HL-60 (cell line): Measurements from ENCODE around the gene NRK.
"Not testable (repeated sequence)": the region's sequence is repeated elsewhere in the genome, so short reads cannot be mapped to it uniquely, and the experiment has no call there.

Experiments
- DNase-seq, 2 experiments: peaks; one replicate each; pipeline ENCODE4 v3.0.0-alpha.2; 2010 to 2020; ENCODE audit warnings: low read depth in 1 of 2, low spot score in 1 of 2
- H3K27ac ChIP-seq: fragments of 250-450 bp; sonication (Bioruptor Pico); replicated peaks from 2 replicates; pipeline ENCODE4 v1.5.1; 2020; ENCODE audit warnings: mild to moderate bottlenecking, moderate library complexity
- H3K27me3 ChIP-seq: fragments of 250-450 bp; sonication (Bioruptor Pico); 2 replicates; pipeline ENCODE4 v1.5.1; 2021; ENCODE audit warnings: mild to moderate bottlenecking, moderate library complexity; ENCODE audit not compliant: insufficient read depth, poor library complexity, severe bottlenecking
- H3K4me3 ChIP-seq: replicated peaks from 2 replicates; pipeline ENCODE4 v1.5.1; 2011; ENCODE audit warnings: mild to moderate bottlenecking, control low read depth, low read length; ENCODE audit not compliant: insufficient read depth
- GABPA ChIP-seq: IDR thresholded peaks from 2 replicates; pipeline ENCODE4 v1.6.1; 2012; ENCODE audit warnings: low read depth
- POLR2AphosphoS5 ChIP-seq: IDR thresholded peaks from 2 replicates; pipeline ENCODE4 v1.6.1; 2012; ENCODE audit warnings: low read depth
- SPI1 ChIP-seq: IDR thresholded peaks from 2 replicates; pipeline ENCODE4 v1.6.1; 2012; ENCODE audit warnings: low read depth, mild to moderate bottlenecking, borderline replicate concordance
- TF ChIP-seq, protein P1 (sequence below): IDR thresholded peaks from one replicate; pipeline ENCODE4 v1.5.1; 2011; ENCODE audit warnings: low read length, control low read depth, inconsistent platforms; ENCODE audit not compliant: insufficient read depth
- TF ChIP-seq, protein P2 (sequence below): IDR thresholded peaks from 2 replicates; pipeline ENCODE4 v1.6.1; 2012; ENCODE audit warnings: low read depth; ENCODE audit not compliant: insufficient replicate concordance

The NRK gene

DNA sequence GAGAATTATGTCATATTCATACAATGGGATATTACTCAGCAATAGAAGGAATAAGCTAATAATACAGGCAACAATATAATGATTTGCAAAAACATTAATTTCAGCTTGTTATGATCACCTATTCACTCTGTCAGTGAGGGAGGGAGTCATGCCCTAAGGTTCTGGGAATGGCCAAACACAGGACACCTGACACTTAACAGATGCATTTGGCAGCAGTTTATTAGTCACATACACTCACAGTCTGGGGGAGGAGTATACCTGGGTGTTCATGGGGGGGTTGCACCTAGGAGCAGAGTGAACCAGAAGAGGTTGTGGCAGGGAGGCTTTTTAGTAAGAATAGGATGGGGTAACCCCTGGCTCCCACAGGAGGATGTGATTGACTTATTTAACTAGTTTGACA lies 177.9 kb downstream of the NRK start:
- Histone ChIP-seq H3K27me3 (no peaks in the 10 kb centered on the region), H3K27ac (no peak overlapping the region), H3K4me3 (no peak overlapping the region)
- DNase-seq = no peak
- TF ChIP-seq GABPA (no peak), SPI1 (no peak), POLR2AphosphoS5 (no peak)
- TF ChIP-seq, protein P1, sequence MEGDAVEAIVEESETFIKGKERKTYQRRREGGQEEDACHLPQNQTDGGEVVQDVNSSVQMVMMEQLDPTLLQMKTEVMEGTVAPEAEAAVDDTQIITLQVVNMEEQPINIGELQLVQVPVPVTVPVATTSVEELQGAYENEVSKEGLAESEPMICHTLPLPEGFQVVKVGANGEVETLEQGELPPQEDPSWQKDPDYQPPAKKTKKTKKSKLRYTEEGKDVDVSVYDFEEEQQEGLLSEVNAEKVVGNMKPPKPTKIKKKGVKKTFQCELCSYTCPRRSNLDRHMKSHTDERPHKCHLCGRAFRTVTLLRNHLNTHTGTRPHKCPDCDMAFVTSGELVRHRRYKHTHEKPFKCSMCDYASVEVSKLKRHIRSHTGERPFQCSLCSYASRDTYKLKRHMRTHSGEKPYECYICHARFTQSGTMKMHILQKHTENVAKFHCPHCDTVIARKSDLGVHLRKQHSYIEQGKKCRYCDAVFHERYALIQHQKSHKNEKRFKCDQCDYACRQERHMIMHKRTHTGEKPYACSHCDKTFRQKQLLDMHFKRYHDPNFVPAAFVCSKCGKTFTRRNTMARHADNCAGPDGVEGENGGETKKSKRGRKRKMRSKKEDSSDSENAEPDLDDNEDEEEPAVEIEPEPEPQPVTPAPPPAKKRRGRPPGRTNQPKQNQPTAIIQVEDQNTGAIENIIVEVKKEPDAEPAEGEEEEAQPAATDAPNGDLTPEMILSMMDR = no peak
- TF ChIP-seq, protein P2, sequence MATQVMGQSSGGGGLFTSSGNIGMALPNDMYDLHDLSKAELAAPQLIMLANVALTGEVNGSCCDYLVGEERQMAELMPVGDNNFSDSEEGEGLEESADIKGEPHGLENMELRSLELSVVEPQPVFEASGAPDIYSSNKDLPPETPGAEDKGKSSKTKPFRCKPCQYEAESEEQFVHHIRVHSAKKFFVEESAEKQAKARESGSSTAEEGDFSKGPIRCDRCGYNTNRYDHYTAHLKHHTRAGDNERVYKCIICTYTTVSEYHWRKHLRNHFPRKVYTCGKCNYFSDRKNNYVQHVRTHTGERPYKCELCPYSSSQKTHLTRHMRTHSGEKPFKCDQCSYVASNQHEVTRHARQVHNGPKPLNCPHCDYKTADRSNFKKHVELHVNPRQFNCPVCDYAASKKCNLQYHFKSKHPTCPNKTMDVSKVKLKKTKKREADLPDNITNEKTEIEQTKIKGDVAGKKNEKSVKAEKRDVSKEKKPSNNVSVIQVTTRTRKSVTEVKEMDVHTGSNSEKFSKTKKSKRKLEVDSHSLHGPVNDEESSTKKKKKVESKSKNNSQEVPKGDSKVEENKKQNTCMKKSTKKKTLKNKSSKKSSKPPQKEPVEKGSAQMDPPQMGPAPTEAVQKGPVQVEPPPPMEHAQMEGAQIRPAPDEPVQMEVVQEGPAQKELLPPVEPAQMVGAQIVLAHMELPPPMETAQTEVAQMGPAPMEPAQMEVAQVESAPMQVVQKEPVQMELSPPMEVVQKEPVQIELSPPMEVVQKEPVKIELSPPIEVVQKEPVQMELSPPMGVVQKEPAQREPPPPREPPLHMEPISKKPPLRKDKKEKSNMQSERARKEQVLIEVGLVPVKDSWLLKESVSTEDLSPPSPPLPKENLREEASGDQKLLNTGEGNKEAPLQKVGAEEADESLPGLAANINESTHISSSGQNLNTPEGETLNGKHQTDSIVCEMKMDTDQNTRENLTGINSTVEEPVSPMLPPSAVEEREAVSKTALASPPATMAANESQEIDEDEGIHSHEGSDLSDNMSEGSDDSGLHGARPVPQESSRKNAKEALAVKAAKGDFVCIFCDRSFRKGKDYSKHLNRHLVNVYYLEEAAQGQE = no peak

DNA sequence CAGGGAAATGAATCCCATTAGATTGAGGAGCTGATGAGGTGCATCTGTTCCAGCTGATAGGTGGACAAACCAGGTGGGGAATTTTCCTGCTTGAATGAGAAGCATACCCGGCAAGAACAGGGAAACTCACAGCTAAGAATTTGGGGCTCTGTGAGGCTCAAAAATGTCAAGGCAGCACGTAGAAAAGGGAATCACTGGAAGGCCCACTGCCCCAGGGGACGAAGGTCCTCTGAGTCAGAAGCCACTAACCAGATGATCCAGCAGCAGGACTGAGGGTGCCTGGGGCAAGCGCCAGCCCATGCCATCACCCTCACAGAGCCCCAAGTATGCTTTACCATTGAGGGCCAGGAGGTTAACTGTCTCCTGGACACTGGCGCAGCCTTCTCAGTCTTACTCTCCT lies 178.3 kb downstream of the NRK start:
- DNase-seq, H3K27ac ChIP-seq, H3K27me3 ChIP-seq, H3K4me3 ChIP-seq: not testable (repeated sequence)

DNA sequence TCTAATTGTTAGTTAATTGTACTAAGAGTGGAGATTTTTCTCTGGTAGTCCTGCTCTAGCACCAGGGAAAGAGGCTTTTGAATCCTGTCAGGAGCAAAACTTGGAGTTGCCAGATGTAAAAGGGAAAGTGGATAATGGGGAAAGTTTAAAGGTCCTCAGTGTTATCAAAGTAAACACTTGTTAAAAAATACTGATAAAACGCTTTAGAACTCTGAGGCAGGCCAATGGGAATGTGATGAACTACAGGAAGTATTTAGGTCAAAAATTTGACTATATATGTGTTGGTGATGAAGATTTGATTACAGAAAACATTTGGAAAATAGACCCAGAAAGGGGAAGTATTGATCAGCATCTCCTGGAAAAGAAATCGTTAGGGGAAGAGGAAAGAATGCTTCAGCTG lies 183.3 kb downstream of the NRK start:
- Histone ChIP-seq H3K4me3 (no peak overlapping the region), H3K27me3 (no peaks in the 10 kb centered on the region), H3K27ac (no peak overlapping the region)
- TF ChIP-seq SPI1 (no peak), GABPA (no peak), POLR2AphosphoS5 (no peak)
- TF ChIP-seq, protein P2 = no peak
- TF ChIP-seq, protein P1 = no peak
- DNase-seq = no peak

DNA sequence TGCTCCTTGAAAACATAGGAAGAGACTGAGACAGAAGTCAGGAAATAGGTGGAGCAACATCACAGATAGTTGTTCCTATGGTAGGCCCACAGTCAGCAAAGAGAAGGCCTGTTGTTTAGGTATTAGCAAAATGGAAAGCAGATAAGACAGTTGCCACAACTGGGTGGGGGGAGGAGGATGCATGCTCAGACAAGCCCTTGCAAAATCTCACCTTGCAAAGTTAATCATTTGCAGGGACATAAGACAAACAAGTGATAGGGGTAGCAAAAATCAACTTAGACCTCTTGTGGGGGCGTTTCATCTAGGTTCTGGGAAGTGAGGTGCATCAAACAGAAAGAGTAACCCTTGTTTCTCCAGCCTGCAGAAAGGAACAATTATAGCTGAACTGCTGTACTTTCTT lies 185.5 kb downstream of the NRK start:
- H3K27me3 ChIP-seq = no peaks in the 10 kb centered on the region
- no peak overlapping the region for H3K4me3 ChIP-seq
- no peak for DNase-seq
- TF ChIP-seq GABPA (no peak), POLR2AphosphoS5 (no peak), SPI1 (no peak)
- TF ChIP-seq, protein P1 = no peak
- TF ChIP-seq, protein P2 = no peak
- no peak overlapping the region for H3K27ac ChIP-seq
